SK-N-MC (cell line): ENCODE data around the gene DYNC2LI1.

Source experiments
- EZH2 ChIP-seq: fragments of 200-600 bp; sonication (generic); IDR thresholded peaks from one replicate; pipeline ENCODE4 v1.6.1; 2017; ENCODE audit warnings: antibody characterized with exemption
- POLR2AphosphoS5 ChIP-seq: IDR thresholded peaks from 2 replicates; pipeline ENCODE4 v1.6.1; 2012; ENCODE audit warnings: mild to moderate bottlenecking, low read depth, low read length, borderline replicate concordance

DNA sequence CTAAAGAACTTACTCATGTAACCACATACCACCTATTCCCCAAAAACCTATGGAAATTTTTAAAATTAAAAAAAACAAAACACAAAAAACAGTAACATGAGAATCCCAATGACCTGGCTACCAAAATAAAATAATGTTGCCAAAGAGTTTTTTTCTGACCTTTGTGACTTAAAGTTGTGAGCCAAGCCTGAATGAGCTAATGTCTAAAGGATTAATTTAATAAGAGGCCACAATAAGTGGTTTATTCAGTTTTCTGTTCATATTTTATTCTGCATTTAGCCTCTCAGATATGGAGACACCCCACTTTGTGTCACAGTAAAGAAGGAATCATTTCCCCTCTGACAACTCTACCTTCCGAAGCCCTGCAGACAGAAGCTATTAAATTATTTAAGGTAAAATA lies 42.6 kb upstream of the DYNC2LI1 start:
- no peak for TF ChIP-seq EZH2
- no peak for TF ChIP-seq POLR2AphosphoS5
